ENCODE results near the gene DOC2B.
"Not testable (repeated sequence)": the region's sequence is repeated elsewhere in the genome, so short reads cannot be mapped to it uniquely, and the experiment has no call there.

GRCh38 chr17:139401-140205 lies 41.8 kb downstream of the DOC2B start:
- TF ChIP-seq CTCF (IDR thresholded peaks at IDR 0.05); REST (IDR thresholded peaks at IDR 0.05; ENCODE audit: insufficient read depth in 1 of 2, low read depth in 2 of 2, low read length in 1 of 2); POLR2AphosphoS5 (IDR thresholded peaks at IDR 0.05; ENCODE audit: low read depth, low read length): not testable (repeated sequence)
